Epithelial cell of esophagus (primary cell): ENCODE data around the gene SBK2.

Experiments used
- DNase-seq: peaks from one replicate; pipeline ENCODE4 v3.0.0; 2010; ENCODE audit warnings: low read depth
- H3K4me3 ChIP-seq: 2 replicates; pipeline ENCODE4 v1.5.1; 2011; ENCODE audit warnings: mild to moderate bottlenecking, low read length, control low read depth
- TF ChIP-seq, protein P1 (sequence below): IDR thresholded peaks from 2 replicates; pipeline ENCODE4 v1.5.1; 2011; ENCODE audit warnings: low read depth, mild to moderate bottlenecking, low read length, control low read depth, inconsistent platforms; ENCODE audit not compliant: insufficient read depth; ENCODE audit errors: missing control alignments

Gene SBK2

DNA sequence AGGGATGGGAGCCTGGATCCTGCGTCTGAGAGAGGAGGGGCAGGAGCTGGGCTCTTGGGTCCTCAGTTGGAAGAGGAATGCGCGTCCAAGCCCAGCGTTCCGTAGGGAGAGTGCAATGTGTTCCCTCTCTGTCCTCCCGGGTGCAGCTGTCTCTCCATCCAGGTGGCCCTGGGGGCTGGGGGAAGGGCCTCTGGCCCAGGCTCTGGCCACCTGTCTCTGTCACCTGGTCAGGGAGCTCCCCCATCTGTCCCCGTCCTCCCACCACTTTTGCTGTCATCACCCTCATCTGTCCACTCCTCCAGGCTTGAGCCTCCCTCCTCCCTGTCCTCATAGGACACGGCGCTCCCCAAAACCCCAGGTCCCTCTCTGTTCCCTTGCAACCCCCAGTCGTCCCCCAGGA, 3.7 kb upstream of the SBK2 start:
- H3K4me3 ChIP-seq = no peak overlapping the region
- TF ChIP-seq, protein P1, sequence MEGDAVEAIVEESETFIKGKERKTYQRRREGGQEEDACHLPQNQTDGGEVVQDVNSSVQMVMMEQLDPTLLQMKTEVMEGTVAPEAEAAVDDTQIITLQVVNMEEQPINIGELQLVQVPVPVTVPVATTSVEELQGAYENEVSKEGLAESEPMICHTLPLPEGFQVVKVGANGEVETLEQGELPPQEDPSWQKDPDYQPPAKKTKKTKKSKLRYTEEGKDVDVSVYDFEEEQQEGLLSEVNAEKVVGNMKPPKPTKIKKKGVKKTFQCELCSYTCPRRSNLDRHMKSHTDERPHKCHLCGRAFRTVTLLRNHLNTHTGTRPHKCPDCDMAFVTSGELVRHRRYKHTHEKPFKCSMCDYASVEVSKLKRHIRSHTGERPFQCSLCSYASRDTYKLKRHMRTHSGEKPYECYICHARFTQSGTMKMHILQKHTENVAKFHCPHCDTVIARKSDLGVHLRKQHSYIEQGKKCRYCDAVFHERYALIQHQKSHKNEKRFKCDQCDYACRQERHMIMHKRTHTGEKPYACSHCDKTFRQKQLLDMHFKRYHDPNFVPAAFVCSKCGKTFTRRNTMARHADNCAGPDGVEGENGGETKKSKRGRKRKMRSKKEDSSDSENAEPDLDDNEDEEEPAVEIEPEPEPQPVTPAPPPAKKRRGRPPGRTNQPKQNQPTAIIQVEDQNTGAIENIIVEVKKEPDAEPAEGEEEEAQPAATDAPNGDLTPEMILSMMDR = no peak
- DNase-seq = no peak

DNA sequence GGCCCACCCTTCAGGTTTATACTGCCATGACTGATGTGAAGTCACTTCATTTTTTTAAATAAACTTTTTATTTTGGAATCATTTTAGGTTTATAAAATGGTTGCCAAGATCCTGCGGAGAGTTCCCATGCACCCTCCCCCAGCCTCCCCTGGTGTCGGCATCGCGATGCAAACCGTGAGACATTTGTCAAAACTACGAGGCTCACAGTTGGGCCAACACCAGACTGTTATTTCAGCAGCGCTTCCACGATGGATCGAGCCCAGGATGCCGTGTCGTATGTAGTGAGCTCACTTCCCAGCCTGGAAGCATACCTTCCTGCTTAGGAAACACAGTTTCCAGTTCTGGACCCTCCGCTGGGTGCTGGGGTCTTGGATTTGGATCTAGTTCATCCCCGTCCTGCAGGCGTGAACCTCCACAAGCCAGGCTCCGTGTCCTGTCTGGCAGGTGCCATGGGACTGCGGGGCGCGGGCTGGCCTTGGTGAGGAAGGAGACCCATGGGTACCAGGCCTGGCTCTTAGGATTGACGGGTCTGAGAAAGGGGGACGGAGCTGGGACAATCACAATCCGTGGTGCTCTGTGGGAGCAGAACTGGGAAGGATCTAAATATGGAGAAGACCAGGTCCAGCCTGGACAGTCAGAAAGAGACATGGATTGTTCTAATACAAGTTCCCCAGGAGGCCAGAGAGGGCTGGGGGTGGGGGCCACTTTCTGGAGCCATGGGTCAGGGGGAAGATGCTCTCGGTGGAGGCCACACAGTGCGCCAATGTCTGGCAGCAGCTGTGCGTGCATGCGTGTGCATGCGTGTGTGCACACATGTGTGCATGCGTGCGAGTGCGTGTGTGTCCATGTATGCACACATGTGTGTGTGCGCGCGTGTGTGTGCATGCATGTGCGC, 2.4 kb upstream of the SBK2 start:
- no peak overlapping the region for H3K4me3 ChIP-seq
- DNase-seq = no peak
- TF ChIP-seq, protein P1 = no peak

DNA sequence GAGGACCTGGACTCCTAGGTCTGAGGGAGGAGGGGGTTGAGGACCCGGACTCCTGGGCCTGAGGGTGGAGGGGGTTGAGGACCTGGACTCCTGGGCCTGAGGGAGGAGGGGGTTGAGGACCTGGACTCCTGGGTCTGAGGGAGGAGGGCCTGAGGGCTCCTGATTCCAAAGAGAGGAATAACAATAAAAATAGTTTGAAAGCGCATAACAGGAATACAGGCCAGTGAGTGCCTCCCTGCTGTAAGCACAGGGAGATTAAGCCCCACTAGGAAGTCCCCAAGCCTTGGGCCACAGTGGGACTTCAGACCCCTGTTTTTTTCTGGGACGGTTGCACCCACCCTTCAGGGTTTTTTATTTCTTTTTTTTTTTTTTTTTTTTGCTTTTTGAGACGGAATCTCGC, 1.2 kb upstream of the SBK2 start:
- DNase-seq = no peak

DNA sequence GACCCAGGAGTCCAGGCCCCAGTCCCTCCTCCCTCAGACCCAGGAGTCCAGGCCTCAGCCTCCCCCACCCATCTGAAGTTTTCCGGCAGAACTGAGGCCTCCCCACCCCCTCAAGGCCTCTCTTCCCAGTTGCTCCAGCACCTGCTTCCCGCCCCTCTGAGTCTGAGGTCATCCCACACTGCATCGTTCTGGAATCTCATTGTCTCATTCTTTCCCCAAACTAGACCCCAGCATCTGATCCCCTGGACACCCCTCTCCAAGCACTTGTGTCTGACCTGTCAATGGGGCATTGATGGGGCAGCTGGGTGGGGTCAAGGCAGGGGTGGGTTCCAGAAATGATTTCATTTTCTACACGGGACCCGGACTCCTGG, 793 bp upstream of the SBK2 start:
- no peak for DNase-seq
- TF ChIP-seq, protein P1 = no peak
- H3K4me3 ChIP-seq = no peak overlapping the region

More for the DNA sequence above, 1.2 kb upstream of the SBK2 start:
- TF ChIP-seq, protein P1 = no peak
- no peak overlapping the region for H3K4me3 ChIP-seq

DNA sequence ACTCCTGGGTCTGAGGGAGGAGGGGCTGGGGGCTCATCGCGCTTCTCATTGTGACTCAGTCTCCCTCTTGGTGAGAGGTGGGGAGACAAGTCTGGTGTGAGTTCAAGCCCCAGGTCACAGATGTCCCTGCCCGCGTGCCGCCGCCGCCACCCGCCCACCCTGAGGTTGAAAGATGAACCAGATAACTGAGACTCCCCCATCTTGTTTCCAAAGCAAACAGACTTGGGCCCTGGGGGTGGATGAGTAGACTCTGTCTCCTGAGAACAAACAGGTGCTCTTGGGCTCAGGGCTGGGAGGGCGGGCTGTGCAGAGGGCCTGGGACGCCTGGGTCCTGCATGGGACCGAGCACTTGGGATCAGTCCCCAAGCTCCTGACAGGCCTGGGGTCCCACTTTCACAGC, 567 bp downstream of the SBK2 start:
- TF ChIP-seq, protein P1 = no peak
- DNase-seq = no peak
- H3K4me3 ChIP-seq = no peak overlapping the region

DNA sequence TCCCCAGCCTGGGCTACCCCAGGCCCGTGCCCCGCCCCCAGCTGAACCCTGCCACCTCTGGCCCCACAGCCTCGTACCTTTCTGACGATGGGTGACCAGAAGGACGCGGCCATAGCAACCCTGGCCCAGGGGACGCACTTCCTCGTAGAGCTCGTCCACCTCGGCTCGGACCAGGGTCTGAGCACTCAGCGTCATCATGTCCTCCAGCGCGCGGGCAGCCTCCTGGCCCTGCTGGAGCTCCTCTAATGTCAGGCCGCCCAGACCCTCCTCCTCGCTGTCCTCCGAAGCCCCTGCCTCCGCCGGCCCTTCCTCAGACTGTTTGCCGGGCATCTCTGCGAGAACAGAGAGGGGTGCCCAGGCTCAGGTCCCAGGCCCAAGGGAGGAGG, 975 bp downstream of the SBK2 start:
- TF ChIP-seq, protein P1 = no peak
- no peak overlapping the region for H3K4me3 ChIP-seq
- no peak for DNase-seq
